Activated CD8-positive, alpha-beta memory T cell treated with anti-CD3 and anti-CD28 coated beads, Interleukin-2, amount 10 ng/mL, durations not matched to agents 7 days and 5 days (primary cell): ENCODE measurements around the gene TMEM63A. TPM values are rescaled to one million over a fixed set of nuclear protein-coding genes. Genes with fewer than 3 reads are reported as not detected.

Source experiments
- ATAC-seq: fragments of 150-1000 bp; cut with Tn5 transposase; one replicate; pipeline ENCODE4 v1.10.0; 2021; ENCODE audit warnings: moderate library complexity
- CTCF ChIA-PET: fragments of 350-600 bp; sonication (Branson Sonifier 250); formaldehyde crosslinking; loops from one replicate; lab custom pipeline; 2021; ENCODE audit warnings: antibody characterized with exemption; lab: Charles Lee
- DNase-seq: peaks from one replicate; pipeline ENCODE4 v3.0.0-alpha.2; 2020
- H3K27ac Mint-ChIP-seq: one replicate; pipeline ENCODE4 v1.8.0; 2021; ENCODE audit warnings: mild to moderate bottlenecking, mixed read lengths
- H3K27me3 Mint-ChIP-seq: one replicate; pipeline ENCODE4 v1.8.0; 2021; ENCODE audit warnings: mixed read lengths
- H3K36me3 Mint-ChIP-seq: one replicate; pipeline ENCODE4 v1.8.0; 2021; ENCODE audit warnings: mild to moderate bottlenecking, mixed read lengths
- H3K4me1 Mint-ChIP-seq: one replicate; pipeline ENCODE4 v1.8.0; 2021; ENCODE audit warnings: mixed read lengths
- H3K4me3 Mint-ChIP-seq: one replicate; pipeline ENCODE4 v1.8.0; 2021; ENCODE audit warnings: mild to moderate bottlenecking, moderate library complexity, mixed read lengths
- H3K9me3 Mint-ChIP-seq: one replicate; pipeline ENCODE4 v1.8.0; 2022; ENCODE audit warnings: low read depth, mixed read lengths
- total RNA-seq, 2 experiments: library from RNA; stranded (reverse); gene quantifications; one replicate each; pipeline ENCODE4 v1.2.3, GENCODE V29; 2021

Gene TMEM63A
- total RNA-seq, 2 experiments from 2014 or later, result 50.4 to 58.7 TPM

GRCh38 chr1:225849925-225850324, 32.3 kb downstream of the TMEM63A start:
- peak; percentile 58 for DNase-seq
- Mint-ChIP-seq H3K27me3 (no peaks in the 10 kb centered on the region), H3K9me3 (no peaks in the 10 kb centered on the region), H3K36me3 (peaks cover 41% of the 10 kb centered on the region), H3K4me3 (no peak overlapping the region), H3K27ac (no peak overlapping the region), H3K4me1 (peaks cover 43% of the 10 kb centered on the region)
- CTCF ChIA-PET, result interaction anchor here (1.1 to 1.5 kb wide), 3 partner anchors 61 to 375 kb away, joined by 3 to 4 read pairs (median 3); partner anchors contain the start of gene SRP9
- peak; percentile 25 for ATAC-seq

- no peak for ATAC-seq
- Mint-ChIP-seq H3K27me3 (no peaks in the 10 kb centered on the region), H3K4me1 (peaks cover 43% of the 10 kb centered on the region), H3K4me3 (no peak overlapping the region), H3K27ac (peak overlapping the region; percentile 10), H3K9me3 (no peaks in the 10 kb centered on the region), H3K36me3 (peaks cover 28% of the 10 kb centered on the region)
- no peak for DNase-seq
- CTCF ChIA-PET, result no interaction called here
Measured at GRCh38 chr1:225848030-225848955, 33.9 kb downstream of the TMEM63A start.

GRCh38 chr1:225847610-225848009, 34.6 kb downstream of the TMEM63A start:
- no peak overlapping the region for H3K4me3 Mint-ChIP-seq
- H3K4me1 Mint-ChIP-seq, result peaks cover 39% of the 10 kb centered on the region
- no peak overlapping the region for H3K27ac Mint-ChIP-seq
- no peaks in the 10 kb centered on the region for H3K9me3 Mint-ChIP-seq
- peaks cover 22% of the 10 kb centered on the region for H3K36me3 Mint-ChIP-seq
- DNase-seq (no peak), ATAC-seq (no peak)
- no peaks in the 10 kb centered on the region for H3K27me3 Mint-ChIP-seq
- CTCF ChIA-PET, result no interaction called here

GRCh38 chr1:225846331-225847310, 35.6 kb downstream of the TMEM63A start:
- ATAC-seq (no peak), DNase-seq (no peak)
- H3K4me3 Mint-ChIP-seq, result no peak overlapping the region
- peaks cover 36% of the 10 kb centered on the region for H3K4me1 Mint-ChIP-seq
- H3K27me3 Mint-ChIP-seq, result no peaks in the 10 kb centered on the region
- H3K9me3 Mint-ChIP-seq, result no peaks in the 10 kb centered on the region
- H3K27ac Mint-ChIP-seq, result no peak overlapping the region
- peaks cover 14% of the 10 kb centered on the region for H3K36me3 Mint-ChIP-seq
- CTCF ChIA-PET, result no interaction called here

GRCh38 chr1:225845571-225846259, 36.5 kb downstream of the TMEM63A start:
- ATAC-seq, result peak; percentile 22
- Mint-ChIP-seq H3K36me3 (peaks cover 9% of the 10 kb centered on the region), H3K9me3 (no peaks in the 10 kb centered on the region), H3K4me3 (no peak overlapping the region), H3K27ac (no peak overlapping the region), H3K4me1 (peaks cover 32% of the 10 kb centered on the region), H3K27me3 (no peaks in the 10 kb centered on the region)
- DNase-seq, result peak; percentile 47
- CTCF ChIA-PET, result interaction anchor here (1.3 kb wide), 1 partner anchor 280 kb away, joined by 3 read pairs; no protein-coding TSS in a partner anchor

- CTCF ChIA-PET, result interaction anchor here (1.3 kb wide), 1 partner anchor 280 kb away, joined by 3 read pairs; no protein-coding TSS in a partner anchor
- no peak overlapping the region for H3K27ac Mint-ChIP-seq
- H3K27me3 Mint-ChIP-seq, result no peaks in the 10 kb centered on the region
- no peak for ATAC-seq
- no peak for DNase-seq
- peaks cover 5% of the 10 kb centered on the region for H3K36me3 Mint-ChIP-seq
- no peaks in the 10 kb centered on the region for H3K9me3 Mint-ChIP-seq
- H3K4me3 Mint-ChIP-seq, result no peak overlapping the region
- peaks cover 28% of the 10 kb centered on the region for H3K4me1 Mint-ChIP-seq
Measured at GRCh38 chr1:225845097-225845496, 37.1 kb downstream of the TMEM63A start.

GRCh38 chr1:225844236-225845061, 37.7 kb downstream of the TMEM63A start:
- CTCF ChIA-PET, result interaction anchor here (1.3 kb wide), 1 partner anchor 281 kb away, joined by 3 read pairs; no protein-coding TSS in a partner anchor
- DNase-seq, result no peak
- H3K36me3 Mint-ChIP-seq, result no peaks in the 10 kb centered on the region
- H3K4me3 Mint-ChIP-seq, result no peak overlapping the region
- H3K4me1 Mint-ChIP-seq, result peaks cover 22% of the 10 kb centered on the region
- H3K9me3 Mint-ChIP-seq, result no peaks in the 10 kb centered on the region
- no peak for ATAC-seq
- H3K27me3 Mint-ChIP-seq, result no peaks in the 10 kb centered on the region
- no peak overlapping the region for H3K27ac Mint-ChIP-seq

- DNase-seq (no peak), ATAC-seq (no peak)
- Mint-ChIP-seq H3K4me1 (peaks cover 13% of the 10 kb centered on the region), H3K36me3 (no peaks in the 10 kb centered on the region), H3K9me3 (no peaks in the 10 kb centered on the region), H3K4me3 (no peak overlapping the region), H3K27me3 (no peaks in the 10 kb centered on the region), H3K27ac (no peak overlapping the region)
- CTCF ChIA-PET, result no interaction called here
Measured at GRCh38 chr1:225843426-225843795, 38.8 kb downstream of the TMEM63A start.

GRCh38 chr1:225842788-225843425, 39.3 kb downstream of the TMEM63A start:
- DNase-seq, result no peak
- Mint-ChIP-seq H3K4me3 (no peak overlapping the region), H3K9me3 (no peaks in the 10 kb centered on the region), H3K27ac (no peak overlapping the region), H3K36me3 (no peaks in the 10 kb centered on the region), H3K4me1 (peaks cover 8% of the 10 kb centered on the region), H3K27me3 (no peaks in the 10 kb centered on the region)
- ATAC-seq, result no peak
- CTCF ChIA-PET, result no interaction called here

- H3K4me1 Mint-ChIP-seq, result peaks cover 5% of the 10 kb centered on the region
- no peaks in the 10 kb centered on the region for H3K36me3 Mint-ChIP-seq
- CTCF ChIA-PET, result no interaction called here
- H3K27me3 Mint-ChIP-seq, result no peaks in the 10 kb centered on the region
- no peak overlapping the region for H3K4me3 Mint-ChIP-seq
- no peak overlapping the region for H3K27ac Mint-ChIP-seq
- no peak for ATAC-seq
- DNase-seq, result no peak
- no peaks in the 10 kb centered on the region for H3K9me3 Mint-ChIP-seq
Measured at GRCh38 chr1:225842074-225842473, 40.1 kb downstream of the TMEM63A start.

GRCh38 chr1:225840713-225841112, 41.5 kb downstream of the TMEM63A start:
- ATAC-seq (no peak), DNase-seq (no peak)
- H3K27me3 Mint-ChIP-seq, result no peaks in the 10 kb centered on the region
- H3K4me3 Mint-ChIP-seq, result no peak overlapping the region
- H3K36me3 Mint-ChIP-seq, result no peaks in the 10 kb centered on the region
- CTCF ChIA-PET, result interaction anchor here (0.6 kb wide), 1 partner anchor 78 kb away, joined by 5 read pairs; no protein-coding TSS in a partner anchor
- H3K9me3 Mint-ChIP-seq, result no peaks in the 10 kb centered on the region
- peaks cover 5% of the 10 kb centered on the region for H3K4me1 Mint-ChIP-seq
- H3K27ac Mint-ChIP-seq, result no peak overlapping the region

- ATAC-seq, result no peak
- Mint-ChIP-seq H3K4me3 (no peak overlapping the region), H3K36me3 (no peaks in the 10 kb centered on the region), H3K9me3 (no peaks in the 10 kb centered on the region), H3K4me1 (peaks cover 5% of the 10 kb centered on the region), H3K27me3 (no peaks in the 10 kb centered on the region), H3K27ac (no peak overlapping the region)
- DNase-seq, result no peak
- CTCF ChIA-PET, result interaction anchor here (0.6 kb wide), 1 partner anchor 79 kb away, joined by 5 read pairs; no protein-coding TSS in a partner anchor
Measured at GRCh38 chr1:225840223-225840610, 42.0 kb downstream of the TMEM63A start.
